GM21360 (cell line): ENCODE data around the gene ARHGEF11.

Source experiments
- ATAC-seq: cut with Tn5 transposase; IDR thresholded peaks from one replicate; pipeline ENCODE4 v1.9.1; 2021; ENCODE audit warnings: mild to moderate bottlenecking, moderate library complexity; ENCODE audit not compliant: unreplicated experiment

ARHGEF11 gene

DNA sequence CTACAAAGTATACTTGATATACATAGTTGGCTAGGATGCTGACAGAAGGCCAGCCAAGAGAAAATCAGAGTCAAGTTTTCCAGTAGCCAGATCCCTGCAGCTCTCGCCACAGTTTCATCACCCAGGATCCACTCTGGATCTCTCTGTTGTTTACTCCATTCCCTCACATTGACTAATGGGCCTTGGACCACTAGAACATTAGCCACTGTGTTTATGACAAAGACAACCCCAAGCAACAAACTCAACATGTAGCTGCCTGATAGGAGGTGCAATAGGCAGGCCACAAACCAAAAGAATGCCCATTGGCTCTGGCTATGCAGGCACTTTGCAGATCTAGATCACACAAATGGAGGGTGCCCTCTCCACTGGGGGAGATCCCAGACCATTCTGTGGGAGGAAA is 44.2 kb downstream of the ARHGEF11 start:
- ATAC-seq: no peak

DNA sequence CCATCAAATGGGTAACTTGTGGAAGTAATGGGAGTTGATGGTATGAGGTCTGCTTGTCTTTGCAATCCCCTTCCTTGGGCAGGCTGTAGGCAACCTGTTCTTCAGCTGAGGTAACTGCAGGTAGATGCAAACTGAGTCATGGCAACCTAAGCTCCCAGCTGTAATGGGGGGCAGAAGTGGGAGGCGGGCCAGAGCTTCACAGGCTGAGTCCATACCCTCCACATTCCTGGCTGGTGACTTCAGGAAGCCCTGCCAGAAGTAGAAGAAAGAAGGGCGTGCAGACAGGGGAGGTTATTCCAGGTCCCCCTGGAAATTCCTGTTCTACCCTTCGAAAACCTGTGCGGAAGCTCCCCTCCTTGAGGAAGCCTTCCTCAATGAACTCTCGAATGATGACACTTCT is 44.9 kb downstream of the ARHGEF11 start:
- ATAC-seq: no peak

DNA sequence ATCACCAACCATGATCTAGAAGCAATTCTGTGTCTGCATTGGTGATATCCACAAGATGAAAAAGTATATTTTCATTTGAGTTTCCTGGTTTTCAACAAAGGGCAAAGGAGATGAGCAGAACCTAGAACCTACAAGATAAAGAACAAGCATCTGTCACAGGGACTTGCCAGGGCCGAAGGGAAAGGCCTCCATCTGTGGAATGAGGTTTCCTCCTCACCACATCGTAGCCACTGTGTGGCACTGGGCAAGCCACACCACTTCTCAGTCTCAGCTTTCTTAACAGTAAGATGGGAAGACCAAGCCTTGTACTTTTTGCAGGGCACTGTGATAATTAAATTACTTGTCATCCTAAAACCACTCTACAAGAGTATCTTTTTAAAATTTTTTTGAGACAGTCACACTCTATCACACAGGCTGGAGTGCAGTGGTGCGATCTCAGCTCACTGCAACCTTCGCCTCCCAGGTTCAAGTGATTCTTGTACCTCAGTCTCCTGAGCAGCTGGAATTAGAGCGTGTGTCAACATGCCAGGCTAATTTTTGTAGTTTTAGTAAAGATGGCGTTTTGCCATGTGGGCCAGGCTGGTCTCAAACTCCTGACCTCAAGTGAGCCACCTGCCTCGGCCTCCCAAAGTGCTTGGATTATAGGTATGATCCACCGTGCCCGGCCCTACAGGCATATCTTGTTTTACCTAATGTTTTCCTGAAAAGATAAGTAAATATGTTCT is 45.8 kb downstream of the ARHGEF11 start:
- ATAC-seq: no peak

DNA sequence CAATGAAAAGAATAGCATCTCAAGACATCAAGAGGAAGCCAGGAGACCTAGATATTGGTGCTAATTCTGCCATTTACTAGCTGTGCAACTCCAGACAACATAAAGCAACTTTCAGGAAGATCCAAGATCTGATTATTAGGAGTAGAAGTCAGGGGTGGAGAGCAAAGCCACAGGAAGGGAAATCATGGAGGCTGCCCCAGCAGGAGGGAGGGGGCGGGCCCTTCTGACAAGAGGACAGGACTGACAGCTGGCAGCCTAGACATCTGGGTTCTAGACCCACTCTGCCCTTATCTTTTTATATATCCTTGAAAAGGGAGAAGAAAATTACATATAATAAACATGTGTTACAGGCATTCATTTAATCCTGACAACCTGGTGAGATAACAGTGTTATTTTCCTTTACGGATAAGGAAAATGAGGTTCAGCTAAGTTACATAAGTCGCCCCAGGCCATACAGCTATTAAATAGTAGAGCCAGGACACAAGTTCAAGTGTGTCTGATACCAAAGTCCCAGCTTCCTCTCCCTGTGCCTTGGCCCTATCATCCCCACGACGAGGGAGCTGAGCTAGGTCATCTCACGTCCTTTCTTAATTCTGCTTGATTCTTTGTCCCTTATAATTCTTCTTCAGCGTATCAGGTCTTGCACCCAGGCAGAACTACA is 46.6 kb downstream of the ARHGEF11 start:
- no peak for ATAC-seq

DNA sequence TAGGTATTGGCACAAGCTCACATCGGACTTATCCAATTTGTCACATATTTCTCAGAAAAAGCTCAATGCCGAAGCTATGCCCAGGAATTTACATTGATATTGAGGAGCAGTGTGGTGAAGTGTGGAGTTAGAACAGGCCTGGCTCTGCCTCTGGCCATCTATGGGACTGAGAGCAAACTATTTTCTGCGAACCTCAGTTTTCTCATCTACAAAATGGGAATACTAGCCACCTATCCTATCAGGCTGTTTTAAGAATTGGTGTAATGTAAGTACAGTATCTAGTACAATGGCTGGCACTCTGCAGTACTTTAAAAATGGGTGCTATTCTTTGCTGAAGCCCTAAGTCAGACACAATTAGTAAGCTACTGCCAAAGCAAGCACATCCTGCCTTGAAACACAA is 47.2 kb downstream of the ARHGEF11 start:
- no peak for ATAC-seq

DNA sequence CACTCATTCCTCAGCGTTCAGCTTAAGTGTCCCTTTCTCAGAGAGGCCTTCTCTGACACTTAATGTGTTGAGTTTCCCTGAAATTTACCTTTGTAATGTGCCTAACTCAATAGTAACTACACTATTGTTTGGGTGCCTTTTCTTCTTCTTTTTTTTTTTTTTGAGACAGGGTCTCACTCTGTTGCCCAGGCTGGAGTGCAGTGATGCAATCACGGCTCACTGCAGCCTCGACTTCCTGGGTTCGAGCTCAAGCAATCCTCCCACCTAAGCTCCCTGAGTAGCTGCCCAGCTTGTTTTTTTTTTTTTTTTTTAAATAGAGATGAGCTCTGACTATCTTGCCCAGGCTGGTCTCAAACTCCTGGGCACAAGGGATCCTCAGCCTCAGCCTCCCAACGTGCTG is 50.1 kb downstream of the ARHGEF11 start:
- ATAC-seq: no peak

DNA sequence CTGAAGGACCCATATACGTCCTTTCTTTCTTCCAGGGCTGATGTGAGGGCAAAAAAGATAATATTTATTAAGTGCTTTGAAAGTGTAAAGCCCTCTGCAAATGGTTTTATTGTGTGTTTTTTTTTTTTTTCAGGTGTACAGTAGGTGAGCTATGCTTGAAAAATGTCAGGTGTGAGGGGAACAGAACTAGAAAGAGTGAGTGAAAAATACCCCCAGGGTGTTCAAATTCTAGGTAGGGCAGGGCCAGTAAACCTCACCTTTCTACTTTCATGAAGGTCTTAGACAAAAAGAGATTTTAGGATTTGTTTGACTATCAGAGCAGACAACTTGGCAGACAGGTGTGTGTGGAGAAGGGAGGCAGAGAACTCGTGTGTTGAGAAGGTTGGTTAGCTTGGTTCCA is 51.3 kb downstream of the ARHGEF11 start:
- ATAC-seq: no peak

DNA sequence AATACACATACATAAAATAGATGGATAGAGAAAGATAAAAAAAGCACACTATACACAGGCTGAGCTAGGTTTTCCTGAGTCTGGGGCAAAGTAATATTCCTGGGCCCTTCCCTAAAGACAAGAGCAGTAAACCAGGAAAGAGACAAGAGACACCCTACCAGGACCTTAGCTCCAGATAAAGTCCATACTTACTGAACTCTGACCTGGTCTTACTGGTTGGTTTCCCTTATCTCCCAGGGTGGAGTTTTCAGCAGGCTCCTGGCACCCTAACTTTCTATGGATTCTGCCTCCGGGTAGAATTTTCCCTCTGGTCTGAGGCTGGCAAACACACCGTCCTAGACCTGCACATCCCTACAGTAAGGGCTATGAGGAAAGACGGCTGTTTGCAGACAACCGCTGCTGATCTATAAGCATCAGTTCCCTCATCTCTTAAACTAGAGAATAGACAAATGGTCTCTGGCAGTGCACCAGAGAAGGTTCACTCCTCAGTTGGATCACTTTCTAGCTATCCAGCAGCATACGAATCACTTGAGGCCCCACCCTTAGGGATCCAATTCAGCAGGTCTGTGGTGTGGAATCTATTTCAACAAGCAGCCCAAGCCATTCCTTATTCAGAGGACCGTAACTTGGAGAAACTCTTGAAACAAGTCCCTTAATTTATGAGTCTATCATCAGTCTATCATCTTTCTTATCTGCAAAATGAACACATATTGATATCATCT is 52.0 kb downstream of the ARHGEF11 start:
- ATAC-seq: no peak

DNA sequence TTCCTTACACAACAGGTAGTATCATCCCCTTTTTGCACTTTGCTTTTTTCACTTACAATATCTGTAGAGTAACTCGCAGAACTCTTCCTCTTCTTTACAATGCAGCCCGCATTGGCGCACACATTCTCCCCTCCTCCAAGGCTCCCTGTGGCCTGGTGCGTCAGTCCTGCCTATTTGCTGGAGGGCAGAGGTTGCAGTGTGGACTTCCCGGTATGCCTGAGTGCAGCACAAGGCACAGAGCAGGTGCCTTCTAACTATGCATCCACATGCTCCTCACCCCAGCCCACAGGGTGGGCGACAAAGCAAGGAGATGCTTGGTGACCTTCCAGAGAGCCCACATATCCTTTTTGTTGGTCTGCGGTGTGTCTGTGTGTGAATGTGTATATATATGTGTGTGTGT is 53.3 kb downstream of the ARHGEF11 start:
- no peak for ATAC-seq

DNA sequence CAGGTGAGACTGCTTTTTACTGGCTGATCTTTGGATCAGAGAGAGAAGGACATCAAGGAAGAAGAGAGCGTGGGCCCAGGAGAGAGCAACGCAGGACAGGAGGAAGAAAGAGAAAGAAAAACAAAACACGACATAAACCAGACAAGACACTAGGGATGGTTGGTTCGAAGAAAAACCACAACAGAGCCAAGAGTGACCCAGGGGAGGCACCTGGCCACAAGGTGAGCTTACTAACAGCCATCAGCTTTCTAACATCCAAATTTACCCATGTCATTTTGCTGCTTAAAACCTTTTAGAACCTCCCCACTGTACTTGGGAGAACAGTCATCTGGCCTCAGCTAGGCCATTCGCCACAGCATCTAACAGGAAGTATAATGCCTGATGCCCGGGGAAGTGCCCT is 57.8 kb downstream of the ARHGEF11 start:
- no peak for ATAC-seq

DNA sequence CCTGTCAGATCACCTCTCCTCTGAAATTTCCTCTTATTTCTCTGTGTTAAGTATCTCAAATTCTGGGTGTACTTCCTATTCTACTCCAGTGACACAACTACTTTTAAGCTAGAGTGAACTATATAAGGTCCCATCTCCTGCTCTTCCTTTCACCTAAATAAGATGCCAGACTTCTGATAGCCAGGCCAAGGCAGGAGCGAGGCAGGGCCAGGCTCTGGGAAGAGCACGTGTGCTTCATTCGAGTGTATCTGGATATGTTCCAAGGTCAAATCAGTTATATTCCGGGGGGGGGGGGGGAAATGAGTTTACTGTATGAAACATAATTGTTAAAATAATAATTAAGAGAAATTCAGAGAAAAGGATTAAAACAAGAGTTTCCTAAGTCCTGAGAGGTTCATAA is 65.0 kb downstream of the ARHGEF11 start:
- no peak for ATAC-seq

DNA sequence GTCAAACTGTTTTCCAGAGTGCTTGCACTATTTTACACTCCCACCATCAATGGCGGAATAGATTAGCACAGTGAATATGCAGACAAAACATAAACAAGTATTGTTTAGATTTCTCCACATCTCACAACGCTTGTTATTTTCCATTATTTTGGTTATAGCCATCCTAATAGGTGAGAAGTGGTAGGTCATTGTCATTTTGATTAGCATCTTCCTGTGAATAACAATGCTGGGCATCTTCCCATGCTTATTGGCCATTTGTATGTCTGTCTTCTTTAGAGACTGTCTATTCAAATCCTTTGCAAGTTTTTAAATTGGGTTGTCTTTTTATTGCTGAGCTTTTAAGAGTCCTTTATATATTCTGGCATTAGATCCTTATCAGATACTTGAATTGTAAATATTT is 70.5 kb downstream of the ARHGEF11 start:
- ATAC-seq: no peak

DNA sequence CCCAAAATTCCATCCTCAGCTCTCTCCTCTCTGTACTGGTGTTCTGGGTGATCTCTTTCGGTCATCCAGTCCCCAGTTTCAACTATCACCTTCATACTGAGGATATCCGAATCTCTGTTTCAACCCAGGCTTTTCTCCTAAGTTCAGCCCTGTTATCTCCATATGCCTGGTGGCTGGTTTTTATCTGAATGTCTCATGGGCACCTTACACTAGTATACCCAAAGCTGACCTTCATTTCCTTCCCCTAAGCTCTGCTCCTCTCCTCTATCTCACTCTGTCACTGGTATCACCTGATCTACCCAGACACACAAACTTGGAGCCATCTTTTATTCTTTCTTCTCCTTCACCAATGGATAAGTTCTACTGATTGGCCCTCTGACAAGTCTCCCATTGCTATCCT is 72.1 kb downstream of the ARHGEF11 start:
- ATAC-seq: no peak

DNA sequence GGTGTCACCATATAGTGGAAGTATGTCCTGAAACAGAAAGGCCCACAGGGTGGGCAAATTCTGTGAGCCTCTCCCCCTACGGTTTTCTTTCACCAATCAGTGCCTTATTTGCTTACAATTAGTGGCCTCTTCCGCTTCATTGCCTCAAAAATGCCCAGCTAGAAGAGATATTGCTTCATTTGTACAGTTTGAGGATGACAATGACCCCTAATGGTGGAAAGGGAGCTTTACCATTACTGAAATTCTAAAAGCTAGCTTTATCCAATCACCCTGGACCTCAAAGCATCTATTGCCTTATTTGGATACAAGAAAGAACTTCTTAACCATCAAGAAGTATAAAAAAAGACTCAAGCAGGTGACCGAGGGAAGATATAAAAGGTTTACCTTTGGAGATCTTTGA is 75.5 kb downstream of the ARHGEF11 start:
- ATAC-seq: no peak

DNA sequence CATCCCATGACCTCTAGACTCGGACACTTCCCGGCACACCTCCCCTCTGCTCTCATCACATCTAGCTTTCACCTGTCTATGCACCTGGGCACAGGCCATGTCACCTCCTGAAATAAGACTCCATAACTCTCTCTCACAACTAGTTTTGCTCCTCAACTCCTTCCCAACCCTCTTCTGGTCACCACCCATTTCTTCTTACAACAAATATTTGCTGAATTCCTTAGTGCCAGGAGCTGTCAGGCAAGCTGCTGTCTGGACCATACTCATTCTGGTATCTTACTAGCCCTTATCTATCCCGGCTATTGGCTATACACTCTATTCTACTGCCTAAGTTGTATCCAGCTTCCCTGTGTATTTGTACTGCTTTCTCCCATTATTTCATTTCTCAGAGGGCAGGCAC is 76.0 kb downstream of the ARHGEF11 start:
- no peak for ATAC-seq

DNA sequence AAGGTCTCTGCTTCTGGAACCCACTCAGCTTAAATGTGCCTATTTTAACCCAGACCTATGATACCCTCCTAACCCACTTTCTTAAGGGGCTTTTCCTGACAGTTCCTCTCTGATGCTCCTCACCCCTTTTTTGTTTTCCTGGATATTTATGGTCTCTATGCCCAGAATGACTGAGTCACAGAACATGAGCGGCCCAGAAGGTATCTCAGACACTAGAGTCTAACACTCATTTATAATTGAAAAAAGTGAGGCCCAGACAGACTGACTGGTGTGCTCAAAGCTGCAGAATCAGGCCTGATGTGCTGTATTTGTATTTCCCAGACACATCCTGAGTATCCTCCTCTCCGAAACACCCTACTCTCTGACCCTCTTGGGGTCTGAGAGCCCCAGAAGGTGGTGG is 81.1 kb downstream of the ARHGEF11 start:
- ATAC-seq: no peak

DNA sequence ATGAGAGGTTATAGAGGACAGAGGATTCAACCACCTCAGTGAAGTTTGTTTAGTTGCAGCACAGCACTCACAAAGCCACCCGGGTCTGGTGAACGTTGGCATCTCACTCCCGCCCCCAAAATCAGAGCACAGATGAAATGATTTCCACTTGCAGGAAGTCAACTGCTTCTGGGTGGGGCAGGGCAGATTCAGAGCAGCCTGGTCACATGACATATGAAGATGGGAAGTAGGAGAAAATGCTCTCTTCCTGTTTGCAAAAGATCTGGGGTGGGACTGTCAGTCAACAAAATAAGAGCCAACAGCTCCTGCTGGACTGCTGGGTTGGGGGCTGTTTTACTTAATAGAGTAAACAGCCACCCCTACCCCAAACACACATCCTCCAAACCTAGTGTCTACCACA is 81.9 kb downstream of the ARHGEF11 start:
- ATAC-seq: no peak

DNA sequence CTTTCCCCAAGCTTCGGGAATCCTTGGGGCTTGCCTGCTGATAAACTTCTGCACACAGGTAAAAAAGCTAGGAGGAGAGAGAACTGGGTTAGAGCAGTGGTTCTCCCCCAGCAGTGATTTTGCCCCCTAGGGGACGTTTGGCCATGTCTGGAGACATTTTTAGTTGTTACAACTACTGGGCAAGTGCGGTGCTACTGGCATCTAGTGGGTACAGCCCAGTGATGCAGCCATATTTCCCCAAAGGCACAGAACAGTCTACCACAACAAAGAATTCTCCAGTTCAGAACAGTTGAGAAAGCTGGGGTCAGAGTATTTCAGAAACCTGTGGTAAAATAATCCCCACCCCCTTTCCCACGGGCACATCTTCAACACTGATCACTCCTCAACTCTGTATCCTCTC is 83.8 kb downstream of the ARHGEF11 start:
- ATAC-seq: no peak

DNA sequence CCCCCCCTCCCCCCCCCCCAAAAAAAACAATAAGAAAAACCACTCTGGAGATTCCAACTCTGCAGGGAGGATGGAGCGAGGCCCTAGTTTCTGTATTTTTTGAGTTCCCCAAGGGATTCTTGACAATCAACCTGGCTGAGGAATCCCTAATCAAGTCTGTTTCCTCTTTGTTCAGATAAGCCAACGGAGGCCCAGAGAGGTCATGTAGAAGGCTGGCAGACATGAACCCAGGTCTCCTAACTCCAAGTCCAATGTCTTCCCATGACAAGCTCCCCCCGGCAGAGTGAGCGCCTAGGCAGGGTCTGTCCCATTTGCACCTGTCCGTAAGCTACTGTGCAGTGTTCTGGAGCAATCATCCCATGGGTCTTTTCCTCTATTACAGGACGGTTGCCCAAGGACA is 85.6 kb downstream of the ARHGEF11 start:
- no peak for ATAC-seq

DNA sequence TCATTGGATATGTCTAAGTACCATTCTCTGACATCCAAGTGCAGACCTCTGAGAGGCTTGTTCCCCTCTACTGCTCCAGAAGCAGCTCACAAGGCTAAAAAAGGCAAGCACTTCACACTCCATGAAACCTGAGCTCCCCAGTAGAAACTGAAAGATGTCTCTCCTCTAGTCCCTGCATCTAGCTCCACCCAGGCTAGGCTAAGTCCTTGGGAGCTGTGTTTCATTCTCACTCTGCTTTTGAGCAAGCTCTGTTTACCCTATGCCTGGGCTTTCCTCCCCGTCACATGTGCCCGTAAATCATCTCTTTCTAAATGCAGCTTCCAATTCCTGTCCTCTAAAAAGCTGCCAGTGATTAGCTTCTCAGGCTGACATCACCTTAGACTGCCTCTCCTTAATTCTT is 86.1 kb downstream of the ARHGEF11 start:
- ATAC-seq: no peak

DNA sequence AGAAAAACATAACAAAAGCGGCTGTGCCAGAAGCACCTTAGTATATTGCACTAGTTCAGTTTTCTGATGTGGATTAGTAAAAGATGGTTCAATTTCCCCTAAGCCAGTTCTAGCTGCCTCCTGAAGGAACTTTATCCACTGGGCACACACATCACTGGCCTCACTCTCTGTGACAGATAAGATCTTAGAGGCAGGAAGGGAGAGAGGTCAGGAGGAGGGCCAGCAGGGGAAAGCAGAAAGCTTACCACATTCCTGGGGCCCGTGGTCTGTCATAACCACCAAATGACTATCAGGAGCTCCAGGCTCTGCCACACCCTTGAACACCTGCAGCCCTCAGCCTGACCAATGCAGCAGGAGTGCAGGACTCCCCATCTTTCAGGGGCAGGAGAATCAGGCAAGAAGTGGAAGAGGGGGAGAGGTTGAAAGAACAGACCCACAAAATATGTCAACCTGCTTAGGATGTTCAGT is 87.3 kb downstream of the ARHGEF11 start:
- ATAC-seq: no peak

DNA sequence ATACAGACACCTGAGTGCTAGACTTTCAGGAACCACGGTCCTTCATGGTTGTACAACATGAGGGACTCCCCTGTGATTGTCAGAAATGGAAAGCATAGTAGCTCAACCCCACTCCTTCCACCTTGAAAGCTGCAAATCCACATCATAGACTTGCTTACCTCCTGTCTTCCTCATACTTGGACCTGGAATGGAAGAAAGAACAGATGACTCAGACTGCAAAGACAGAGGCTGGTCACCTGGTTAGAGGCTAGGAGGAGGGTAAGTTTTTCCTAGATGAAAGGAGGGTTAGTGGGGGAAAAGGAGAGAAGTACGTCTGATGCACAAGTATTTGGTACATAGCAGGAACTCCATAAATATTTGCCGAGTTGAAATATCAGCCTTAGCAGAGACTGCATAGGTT is 87.9 kb downstream of the ARHGEF11 start:
- ATAC-seq: no peak
